CD8-positive, alpha-beta memory T cell (primary cell): ENCODE results near the gene RAB27A. TPM values are rescaled to one million over a fixed set of nuclear protein-coding genes. Genes with fewer than 3 reads are reported as not detected.
A peak's percentile ranks its signal among the peaks of the same experiment; 100 is the strongest.
"Not testable (repeated sequence)": the region's sequence is repeated elsewhere in the genome, so short reads cannot be mapped to it uniquely, and the experiment has no call there.

Experiments
- CTCF ChIA-PET: fragments of 350-600 bp; sonication (Branson Sonifier 250); formaldehyde crosslinking; loops from one replicate; lab custom pipeline; 2021; ENCODE audit warnings: antibody characterized with exemption; lab: Charles Lee
- POLR2A ChIA-PET: fragments of 350-600 bp; sonication (Branson Sonifier 250); formaldehyde crosslinking; loops from one replicate; lab custom pipeline; 2021; ENCODE audit warnings: antibody characterized with exemption; lab: Charles Lee
- DNase-seq, 5 donors: peaks; one replicate each; pipeline versions ENCODE4 v3.0.0 to v3.0.0-alpha.2; 2020 to 2022; ENCODE audit warnings: mixed read lengths in 1 of 5
- H3K27ac ChIP-seq: one replicate; pipeline ENCODE4 v1.7.0; 2013; ENCODE audit warnings: low read depth, mild to moderate bottlenecking, low read length, moderate library complexity
- H3K27me3 ChIP-seq: 2 replicates; pipeline ENCODE4 v1.7.0; 2013; ENCODE audit warnings: low read length, mild to moderate bottlenecking; ENCODE audit not compliant: insufficient read depth, poor library complexity, severe bottlenecking
- H3K36me3 ChIP-seq: 2 replicates; pipeline ENCODE4 v1.7.0; 2013; ENCODE audit warnings: mild to moderate bottlenecking, low read length, moderate library complexity; ENCODE audit not compliant: insufficient read depth
- H3K4me1 ChIP-seq: 2 replicates; pipeline ENCODE4 v1.7.0; 2013; ENCODE audit warnings: mild to moderate bottlenecking, low read length, moderate library complexity; ENCODE audit not compliant: insufficient read depth
- H3K4me3 ChIP-seq: 2 replicates; pipeline ENCODE4 v1.7.0; 2013; ENCODE audit warnings: mild to moderate bottlenecking, low read length
- H3K9me3 ChIP-seq: 2 replicates; pipeline ENCODE4 v1.7.0; 2013; ENCODE audit warnings: mild to moderate bottlenecking, low read length
- H3K27ac Mint-ChIP-seq, 8 donors: one replicate each; pipeline ENCODE4 v1.8.0; 2020 to 2021; ENCODE audit warnings: mixed read lengths in 8 of 8, mild to moderate bottlenecking in 6 of 8, inconsistent platforms in 3 of 8, moderate library complexity in 3 of 8
- H3K27me3 Mint-ChIP-seq, 2 donors: one replicate each; pipeline ENCODE4 v1.8.0; 2020 to 2021; ENCODE audit warnings: mixed read lengths in 2 of 2, mild to moderate bottlenecking in 1 of 2, moderate library complexity in 1 of 2
- H3K36me3 Mint-ChIP-seq, 3 donors: one replicate each; pipeline ENCODE4 v1.8.0; 2020 to 2021; ENCODE audit warnings: mixed read lengths in 3 of 3, inconsistent platforms in 1 of 3, mild to moderate bottlenecking in 1 of 3
- H3K4me1 Mint-ChIP-seq, 3 donors: one replicate each; pipeline ENCODE4 v1.8.0; 2020 to 2021; ENCODE audit warnings: mixed read lengths in 3 of 3, inconsistent platforms in 1 of 3, mild to moderate bottlenecking in 1 of 3
- H3K4me3 Mint-ChIP-seq, 7 donors: one replicate each; pipeline ENCODE4 v1.8.0; 2020 to 2021; ENCODE audit warnings: mixed read lengths in 7 of 7, mild to moderate bottlenecking in 6 of 7, moderate library complexity in 4 of 7, inconsistent platforms in 2 of 7
- H3K9me3 Mint-ChIP-seq, 5 donors: one replicate each; pipeline ENCODE4 v1.8.0; 2020 to 2022; ENCODE audit warnings: mixed read lengths in 5 of 5, mild to moderate bottlenecking in 3 of 5, moderate library complexity in 2 of 5, inconsistent platforms in 1 of 5
- polyA plus RNA-seq: library from polyadenylated mRNA; unstranded; fragments of 300-500 nt; fragmentation: Illumina TruSeq; gene quantifications from one replicate; pipeline ENCODE4 v1.2.3, GENCODE V29; 2021
- total RNA-seq, 2 experiments: library from RNA; stranded (reverse); gene quantifications; one replicate each; pipeline ENCODE4 v1.2.3, GENCODE V29; 2021

RAB27A gene
- total and polyA plus RNA-seq, 3 experiments from 2014 or later: 132 to 195 (median 187) TPM

- peaks cover 0 to 2% of the 10 kb centered on the region in 2 donors for H3K27me3 Mint-ChIP-seq
- H3K9me3 Mint-ChIP-seq: no peaks in the 10 kb centered on the region
- peak overlapping the region; percentile 98 to 100 (median 98) for H3K4me3 Mint-ChIP-seq
- ChIA-PET CTCF (interaction anchor here (0.8 to 2.8 kb wide), 10 partner anchors 29 to 123 kb away, joined by 3 to 18 read pairs (median 4); partner anchors contain the start of genes CCPG1, PIERCE2 and RSL24D1), POLR2A (interaction anchor here (0.6 to 2.3 kb wide), 8 partner anchors 20 to 123 kb away, joined by 3 to 19 read pairs (median 4); partner anchors contain the start of genes CCPG1, PIERCE2 and RSL24D1)
- peaks cover 38% of the 10 kb centered on the region for H3K4me1 ChIP-seq
- no peaks in the 10 kb centered on the region for H3K36me3 ChIP-seq
- DNase-seq: no peak
- peaks cover 67 to 86% (median 78%) of the 10 kb centered on the region in 3 donors for H3K4me1 Mint-ChIP-seq
- peak overlapping the region; percentile 91 for H3K4me3 ChIP-seq
- H3K27ac ChIP-seq: peak overlapping the region; percentile 99
- H3K36me3 Mint-ChIP-seq: peaks cover 0 to 41% (median 5%) of the 10 kb centered on the region in 3 donors
- H3K27me3 ChIP-seq: no peaks in the 10 kb centered on the region
- peak overlapping the region; percentile 99 to 100 (median 100) for H3K27ac Mint-ChIP-seq
- no peaks in the 10 kb centered on the region for H3K9me3 ChIP-seq
These were observed 30.1 kb upstream of the RAB27A start for GRCh38 chr15:55319537-55320237.

GRCh38 chr15:55318588-55319494 lies 29.2 kb upstream of the RAB27A start, which contains the start of the genes PIGB and PIGBOS1:
Gene PIGB, plus strand, starts transcription at chr15:55319222. Its CDS starts 29 bp downstream, at chr15:55319251.
Gene PIGBOS1, minus strand, starts transcription at chr15:55319123. Its CDS starts 1,331 bp downstream, at chr15:55317792.
- H3K27me3 Mint-ChIP-seq: peaks cover 0 to 2% of the 10 kb centered on the region in 2 donors
- H3K4me3 Mint-ChIP-seq: peak within 1 kb of the TSS; percentile 98 to 100 (median 98)
- peaks cover 0 to 39% (median 4%) of the 10 kb centered on the region in 3 donors for H3K36me3 Mint-ChIP-seq
- peak within 1 kb of the TSS; percentile 99 to 100 (median 100) for H3K27ac Mint-ChIP-seq
- no peaks in the 10 kb centered on the region for H3K9me3 ChIP-seq
- peaks cover 38% of the 10 kb centered on the region for H3K4me1 ChIP-seq
- H3K9me3 Mint-ChIP-seq: no peaks in the 10 kb centered on the region
- H3K4me1 Mint-ChIP-seq: peaks cover 70 to 86% (median 81%) of the 10 kb centered on the region in 3 donors
- H3K27me3 ChIP-seq: no peaks in the 10 kb centered on the region
- ChIA-PET POLR2A (interaction anchor here (0.8 to 2.3 kb wide), 8 partner anchors 20 to 122 kb away, joined by 3 to 19 read pairs (median 4); partner anchors contain the start of genes CCPG1, PIERCE2 and RSL24D1), CTCF (interaction anchor here (1.0 to 2.8 kb wide), 9 partner anchors 28 to 122 kb away, joined by 3 to 18 read pairs (median 4); partner anchors contain the start of genes CCPG1, PIERCE2 and RSL24D1)
- H3K36me3 ChIP-seq: no peaks in the 10 kb centered on the region
- peak within 1 kb of the TSS; percentile 91 for H3K4me3 ChIP-seq
- peak within 1 kb of the TSS; percentile 99 for H3K27ac ChIP-seq
- DNase-seq: peak; percentile 62 to 86 (median 84)

- POLR2A ChIA-PET, H3K27ac ChIP-seq, H3K9me3 ChIP-seq, H3K4me1 Mint-ChIP-seq, H3K27me3 Mint-ChIP-seq, H3K27me3 ChIP-seq, H3K4me3 ChIP-seq, H3K36me3 ChIP-seq, H3K4me1 ChIP-seq, H3K27ac Mint-ChIP-seq, H3K4me3 Mint-ChIP-seq, H3K9me3 Mint-ChIP-seq, DNase-seq, CTCF ChIA-PET: not testable (repeated sequence)
- H3K36me3 Mint-ChIP-seq: peaks cover 5 to 16% (median 5%) of the 10 kb centered on the region in 3 donors
These were observed 13.2 kb upstream of the RAB27A start for GRCh38 chr15:55302801-55303200.

- H3K36me3 Mint-ChIP-seq: no peaks in the 10 kb centered on the region
- no peaks in the 10 kb centered on the region for H3K9me3 Mint-ChIP-seq
- no peak for DNase-seq
- Histone ChIP-seq H3K36me3 (no peaks in the 10 kb centered on the region), H3K27me3 (no peaks in the 10 kb centered on the region), H3K4me1 (no peaks in the 10 kb centered on the region), H3K27ac (no peak overlapping the region), H3K4me3 (no peak overlapping the region), H3K9me3 (no peaks in the 10 kb centered on the region)
- ChIA-PET CTCF (no interaction called here), POLR2A (interaction anchor here (0.6 kb wide), 2 partner anchors 34 to 56 kb away, joined by 3 read pairs; no protein-coding TSS in a partner anchor)
- no peaks in the 10 kb centered on the region for H3K4me1 Mint-ChIP-seq
- H3K27ac Mint-ChIP-seq: peak overlapping the region in 1 of 8 donors; percentile 74
- H3K4me3 Mint-ChIP-seq: no peak overlapping the region
- H3K27me3 Mint-ChIP-seq: no peaks in the 10 kb centered on the region
These were observed 7.7 kb upstream of the RAB27A start for GRCh38 chr15:55297315-55297714.

GRCh38 chr15:55290528-55291057 lies 980 bp upstream of the RAB27A start:
- Histone ChIP-seq H3K4me3 (peak overlapping the region; percentile 87), H3K4me1 (peaks cover 16% of the 10 kb centered on the region), H3K9me3 (no peaks in the 10 kb centered on the region), H3K27me3 (no peaks in the 10 kb centered on the region), H3K36me3 (no peaks in the 10 kb centered on the region), H3K27ac (peak overlapping the region; percentile 91)
- DNase-seq: peak; percentile 75 to 90 (median 80)
- ChIA-PET POLR2A (interaction anchor here (1.0 to 1.3 kb wide), 2 partner anchors 28 to 94 kb away, joined by 3 read pairs; partner anchors contain the start of genes PIGB, PIGBOS1 and RSL24D1), CTCF (interaction anchor here (0.8 to 5.1 kb wide), 17 partner anchors 13 to 144 kb away, joined by 3 to 80 read pairs (median 6); partner anchors contain the start of genes PIGB, PIGBOS1 and RSL24D1)
- peaks cover 29 to 39% (median 39%) of the 10 kb centered on the region in 3 donors for H3K4me1 Mint-ChIP-seq
- no peaks in the 10 kb centered on the region for H3K9me3 Mint-ChIP-seq
- no peaks in the 10 kb centered on the region for H3K27me3 Mint-ChIP-seq
- H3K27ac Mint-ChIP-seq: peak overlapping the region; percentile 94 to 99 (median 96)
- peaks cover 0 to 31% (median 4%) of the 10 kb centered on the region in 3 donors for H3K36me3 Mint-ChIP-seq
- peak overlapping the region; percentile 92 to 99 (median 97) for H3K4me3 Mint-ChIP-seq

- peak; percentile 17 to 65 (median 29) for DNase-seq
- H3K4me3 ChIP-seq: peak overlapping the region; percentile 87
- Mint-ChIP-seq H3K9me3 (no peaks in the 10 kb centered on the region), H3K36me3 (peaks cover 0 to 31% (median 4%) of the 10 kb centered on the region in 3 donors), H3K4me3 (peak overlapping the region; percentile 92 to 99 (median 97)), H3K27me3 (no peaks in the 10 kb centered on the region), H3K4me1 (peaks cover 43 to 53% (median 53%) of the 10 kb centered on the region in 3 donors), H3K27ac (peak overlapping the region; percentile 94 to 99 (median 96))
- no peaks in the 10 kb centered on the region for H3K27me3 ChIP-seq
- ChIA-PET POLR2A (interaction anchor here (1.9 kb wide), 1 partner anchor 68 kb away, joined by 6 read pairs; no protein-coding TSS in a partner anchor), CTCF (interaction anchor here (0.8 to 2.6 kb wide), 3 partner anchors 68 to 92 kb away, joined by 3 to 10 read pairs (median 4); partner anchors contain the start of gene RSL24D1)
- peak overlapping the region; percentile 91 for H3K27ac ChIP-seq
- H3K4me1 ChIP-seq: peaks cover 30% of the 10 kb centered on the region
- no peaks in the 10 kb centered on the region for H3K9me3 ChIP-seq
- no peaks in the 10 kb centered on the region for H3K36me3 ChIP-seq
These were observed 435 bp downstream of the RAB27A start for GRCh38 chr15:55289011-55289745.
